NCI-H345 treated with DMSO at 0.1 percent for 48 hours (cell line): ENCODE measurements around the gene MAGEF1.

ENCODE experiments used
- DNase-seq: peaks from one replicate; lab custom pipeline; 2025; ENCODE audit not compliant: unreplicated experiment; lab: John Stamatoyannopoulos, UW

Gene MAGEF1

GRCh38 chr3:184726497-184726896 lies 14.6 kb upstream of the MAGEF1 start:
- DNase-seq, result no peak

DNA sequence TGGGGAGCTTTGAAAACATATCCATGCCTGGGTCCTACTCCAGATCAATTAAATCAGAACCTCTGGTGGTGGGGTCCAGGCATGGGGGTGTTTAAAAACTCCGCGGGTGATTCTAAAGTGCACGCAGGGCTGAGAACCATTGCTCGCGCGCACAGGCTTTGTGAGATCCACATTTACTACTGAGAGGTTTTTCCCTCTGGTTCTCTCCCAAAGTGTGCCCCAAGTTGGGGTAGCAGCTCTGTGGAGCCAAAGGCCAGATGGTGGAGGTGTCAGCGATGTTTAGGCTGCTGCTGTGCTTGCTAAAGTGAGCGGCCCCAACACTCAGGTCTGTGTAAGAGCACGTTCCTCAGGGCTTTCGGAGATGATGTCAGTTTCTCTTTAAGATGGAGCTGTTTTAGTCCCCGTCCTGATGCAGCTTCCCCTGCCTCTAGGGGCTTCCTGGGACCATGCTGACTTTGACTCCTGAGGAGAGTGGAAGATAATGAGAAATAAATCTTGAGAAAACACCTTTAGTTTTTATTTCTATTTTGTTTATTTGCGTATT lies 13.4 kb upstream of the MAGEF1 start:
- no peak for DNase-seq

- no peak for DNase-seq
Measured at GRCh38 chr3:184724699-184725098, 12.8 kb upstream of the MAGEF1 start.

DNA sequence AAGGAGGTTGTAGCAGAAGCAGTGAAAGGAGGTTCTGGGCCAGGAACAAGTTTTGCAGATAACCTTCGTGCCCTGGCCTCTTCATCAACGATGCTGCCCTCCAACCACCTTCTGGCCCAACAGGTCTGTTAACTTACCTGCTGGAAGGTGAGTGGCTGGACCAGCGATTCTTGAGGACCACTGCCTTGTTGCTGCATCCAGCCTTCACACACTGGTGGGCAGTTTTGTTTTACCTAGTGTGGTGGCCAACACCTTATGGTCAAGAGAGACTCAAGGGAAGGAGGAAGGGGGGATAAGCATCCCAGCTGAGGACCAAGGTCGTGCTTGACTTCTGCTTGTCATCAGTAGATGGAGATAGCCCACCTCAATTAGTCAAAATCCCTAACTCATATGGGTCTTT lies 7.8 kb upstream of the MAGEF1 start:
- no peak for DNase-seq

GRCh38 chr3:184718431-184718830 lies 6.6 kb upstream of the MAGEF1 start:
- no peak for DNase-seq

GRCh38 chr3:184717399-184717983 lies 5.6 kb upstream of the MAGEF1 start:
- DNase-seq, result no peak

- DNase-seq, result no peak
Measured at GRCh38 chr3:184716622-184717398, 4.9 kb upstream of the MAGEF1 start.

DNA sequence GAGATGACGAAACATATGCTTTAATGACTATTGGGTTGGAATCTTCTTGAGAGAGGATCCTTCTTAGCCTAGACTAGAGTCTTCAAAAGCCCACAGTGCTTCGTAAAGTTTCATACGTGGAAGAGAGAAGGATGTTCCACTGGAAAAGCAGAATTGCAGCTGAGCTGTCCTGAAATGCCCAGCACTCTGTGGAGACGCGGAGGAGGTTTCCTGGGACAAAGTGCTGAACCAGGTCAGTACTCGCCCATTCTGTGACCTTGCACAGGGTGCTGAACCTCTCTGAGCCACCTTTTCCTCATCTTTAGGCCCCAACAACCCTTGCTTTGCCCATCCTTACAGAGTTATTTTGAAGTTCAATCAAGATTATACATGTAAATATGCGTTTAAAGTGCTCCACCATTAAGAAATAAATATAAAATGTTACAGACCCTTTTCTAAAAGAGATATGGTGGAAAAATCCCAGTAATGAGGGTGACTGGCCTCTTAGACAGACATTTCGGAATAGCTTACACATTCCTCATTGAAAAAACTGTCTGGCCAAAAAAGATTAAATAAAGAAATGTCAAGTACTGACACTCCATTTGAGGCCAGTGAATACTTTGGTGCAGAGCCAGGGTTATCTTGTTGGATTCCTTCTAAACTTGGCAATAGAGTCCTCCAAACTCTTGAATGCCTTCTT lies 4.2 kb upstream of the MAGEF1 start:
- DNase-seq, result no peak

DNA sequence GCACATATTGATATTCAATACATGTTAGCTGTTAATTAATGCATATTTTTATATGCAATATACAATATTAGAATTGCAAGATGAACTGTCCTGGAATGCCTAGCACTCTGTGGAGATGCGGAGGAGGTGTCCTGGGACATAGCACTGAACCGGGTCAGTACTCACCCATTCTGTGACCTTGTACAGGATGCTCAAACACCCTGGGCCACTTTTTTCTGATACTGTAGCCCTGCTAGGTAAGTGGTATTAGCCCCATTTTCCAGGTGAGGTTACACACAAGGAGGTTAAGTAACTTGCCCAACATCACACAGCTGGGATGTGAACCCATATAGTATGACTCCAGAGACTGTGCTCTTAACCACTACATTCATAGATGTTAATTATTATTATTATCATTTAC lies 1.7 kb upstream of the MAGEF1 start:
- no peak for DNase-seq

DNA sequence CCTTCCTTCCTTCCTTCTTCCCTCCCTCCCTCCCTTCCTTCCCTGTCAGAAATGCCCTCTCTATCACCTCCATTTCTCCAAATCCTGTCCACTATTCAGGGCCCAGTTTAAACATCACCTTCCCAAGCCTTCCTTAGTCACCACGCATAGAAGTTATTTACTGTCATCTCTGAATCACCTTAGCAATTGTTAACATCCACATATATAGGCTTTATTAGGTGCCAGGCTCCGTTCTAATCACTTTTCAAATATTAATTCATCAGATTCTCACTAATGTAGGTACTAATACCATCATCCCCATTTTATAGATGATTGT lies 1.1 kb upstream of the MAGEF1 start:
- DNase-seq, result no peak

GRCh38 chr3:184712248-184713039 lies 580 bp upstream of the MAGEF1 start:
- no peak for DNase-seq

GRCh38 chr3:184710870-184711492 lies 883 bp downstream of the MAGEF1 start:
- no peak for DNase-seq

DNA sequence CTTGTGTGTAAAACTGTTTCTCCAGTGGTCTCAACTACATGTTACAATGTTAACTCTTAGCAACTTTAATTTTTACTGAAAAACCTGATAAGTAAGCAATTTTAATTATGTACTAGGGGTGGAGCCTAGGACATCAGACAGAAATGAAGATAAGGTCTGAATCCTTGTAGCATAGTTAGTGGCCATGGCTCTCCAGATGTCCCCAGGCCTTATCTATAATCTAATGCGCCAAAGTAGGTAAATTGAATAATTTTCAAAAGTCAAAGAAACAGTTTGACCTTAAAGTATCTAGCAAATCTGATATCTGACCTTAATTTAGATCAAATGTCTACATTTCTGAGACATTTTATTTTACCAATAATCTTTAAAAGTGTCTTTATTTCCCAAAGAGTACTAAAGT lies 8.2 kb downstream of the MAGEF1 start:
- DNase-seq, result no peak

- DNase-seq, result no peak
Measured at GRCh38 chr3:184700759-184701158, 11.1 kb downstream of the MAGEF1 start.

GRCh38 chr3:184697845-184698244 lies 14.0 kb downstream of the MAGEF1 start:
- DNase-seq, result no peak

- DNase-seq, result no peak
Measured at GRCh38 chr3:184696697-184697096, 15.2 kb downstream of the MAGEF1 start.

- DNase-seq, result no peak
Measured at GRCh38 chr3:184694716-184695115, 17.1 kb downstream of the MAGEF1 start.

- DNase-seq, result no peak
Measured at GRCh38 chr3:184694133-184694665, 17.7 kb downstream of the MAGEF1 start.

- no peak for DNase-seq
Measured at GRCh38 chr3:184693011-184693975, 18.6 kb downstream of the MAGEF1 start.
